Activated T-cell treated with anti-CD3 and anti-CD28 coated beads, Interleukin-2, amount 50 U/mL, for 1 hour (primary cell): ENCODE results near the gene TRMT1.
A peak's percentile ranks its signal among the peaks of the same experiment; 100 is the strongest.
"Not testable (repeated sequence)": the region's sequence is repeated elsewhere in the genome, so short reads cannot be mapped to it uniquely, and the experiment has no call there.

Source experiments
- DNase-seq: peaks from one replicate; pipeline ENCODE4 v3.0.0-alpha.2; 2020

TRMT1 gene

GRCh38 chr19:13116282-13117175, at the start of gene TRMT1:
Gene TRMT1, minus strand, starts transcription at chr19:13116740. Its CDS starts 341 bp downstream, at chr19:13116399.
- peak; percentile 81 for DNase-seq

GRCh38 chr19:13166151-13166550, 49.6 kb upstream of the TRMT1 start:
- DNase-seq = not testable (repeated sequence)

GRCh38 chr19:13165162-13165997, 48.8 kb upstream of the TRMT1 start:
- no peak for DNase-seq

- DNase-seq = peak; percentile 56
These were observed 48.0 kb upstream of the TRMT1 start for GRCh38 chr19:13164343-13165161.

- DNase-seq = peak; percentile 58
These were observed 47.2 kb upstream of the TRMT1 start for GRCh38 chr19:13163609-13164342.

- DNase-seq = peak; percentile 88
These were observed 46.4 kb upstream of the TRMT1 start for GRCh38 chr19:13162724-13163608.

- DNase-seq = no peak
These were observed 44.0 kb upstream of the TRMT1 start for GRCh38 chr19:13160557-13160956.

- no peak for DNase-seq
These were observed 43.2 kb upstream of the TRMT1 start for GRCh38 chr19:13159713-13160112.

GRCh38 chr19:13155472-13156359, 39.2 kb upstream of the TRMT1 start:
- peak; percentile 73 for DNase-seq

GRCh38 chr19:13154911-13155471, 38.5 kb upstream of the TRMT1 start:
- DNase-seq = peak; percentile 81

GRCh38 chr19:13154241-13154778, 37.8 kb upstream of the TRMT1 start:
- peak; percentile 64 for DNase-seq

GRCh38 chr19:13153569-13154240, 37.2 kb upstream of the TRMT1 start:
- DNase-seq = no peak

GRCh38 chr19:13152974-13153568, 36.5 kb upstream of the TRMT1 start:
- peak; percentile 98 for DNase-seq

GRCh38 chr19:13152356-13152973, 35.9 kb upstream of the TRMT1 start:
- DNase-seq = no peak

- peak; percentile 95 for DNase-seq
These were observed 35.2 kb upstream of the TRMT1 start for GRCh38 chr19:13151605-13152355.

GRCh38 chr19:13150931-13151604, 34.5 kb upstream of the TRMT1 start:
- DNase-seq = peak; percentile 52
